Measurements from ENCODE around the gene TREH. TPM values are rescaled to one million over a fixed set of nuclear protein-coding genes. Genes with fewer than 3 reads are reported as not detected.

The TREH gene
- total RNA-seq, 1 experiment from 2014 or later = not detected

DNA sequence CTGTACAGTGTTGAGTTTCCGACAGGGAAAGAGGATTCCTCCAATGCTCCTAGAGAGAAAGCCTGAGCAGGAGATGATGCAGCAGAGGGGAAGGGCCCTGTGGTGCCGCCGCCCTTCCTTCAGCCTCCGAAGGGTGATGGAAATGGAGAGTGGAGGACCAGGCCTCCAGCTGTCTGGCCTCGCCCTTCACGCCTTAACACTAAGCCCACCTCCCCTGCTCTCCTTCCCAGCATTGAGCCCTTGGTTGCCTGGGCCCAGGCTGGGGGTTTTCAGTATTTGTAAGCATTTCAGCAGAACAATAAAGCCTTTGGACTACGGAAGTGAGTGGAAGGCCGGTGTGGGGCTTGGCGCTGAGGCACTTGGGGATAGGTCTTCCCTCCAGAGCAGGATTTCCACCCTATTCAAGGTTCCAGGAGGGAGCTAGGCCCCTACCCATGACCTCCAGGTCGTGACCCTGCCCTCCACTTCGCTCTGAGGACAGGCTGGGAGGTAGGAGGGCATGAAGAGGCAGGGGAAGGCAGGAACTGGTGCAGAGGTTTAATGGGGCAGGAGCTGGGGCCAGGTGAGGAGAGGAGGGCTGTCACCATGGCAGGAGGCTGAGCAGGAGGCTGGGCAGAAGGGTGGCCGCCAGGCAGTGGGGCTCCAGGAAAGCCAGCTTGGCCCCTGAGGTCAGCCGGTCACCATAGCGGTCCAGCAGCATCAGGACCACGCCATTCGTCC, 21.6 kb downstream of the TREH start:
- Histone ChIP-seq H3K9me3 (ENCODE audit: low read depth, low read length, poor library complexity, severe bottlenecking) (no peaks in the 10 kb centered on the region), H3K4me1 (ENCODE audit: insufficient read depth, low read length, poor library complexity, severe bottlenecking) (no peaks in the 10 kb centered on the region), H3K36me3 (ENCODE audit: insufficient read depth, low read length, poor library complexity, severe bottlenecking) (no peaks in the 10 kb centered on the region), H3K4me3 (ENCODE audit: low read depth, low read length, poor library complexity, severe bottlenecking) (no peak overlapping the region), H3K27ac (ENCODE audit: low read depth, low read length, poor library complexity, severe bottlenecking) (no peak overlapping the region), H3K27me3 (replicated peaks; ENCODE audit: insufficient read depth, low read depth, low read length, poor library complexity) (no peaks in the 10 kb centered on the region)
- ChIA-PET POLR2A (ENCODE audit: low non-redundant PET) (no interaction called here), CTCF (interaction anchor here (0.6 to 0.8 kb wide), 2 partner anchors 63 to 216 kb away, joined by 4 to 7 read pairs; no protein-coding TSS in a partner anchor)
- TF ChIP-seq EZH2 (IDR thresholded peaks at IDR 0.05; ENCODE audit: borderline replicate concordance, low read depth, low read length, poor library complexity, severe bottlenecking) = no peak
- no peak for TF ChIP-seq CTCF (conservative IDR thresholded peaks at IDR 0.05; ENCODE audit: low read depth, low read length)
- intact Hi-C loops (cut with micrococcal nuclease; ENCODE audit: unreplicated experiment) = no loop called here
- BruUV-seq (replicated peaks) = no TSS peak
- no peak for DNase-seq (ENCODE audit: low spot score)

- Histone ChIP-seq H3K4me1 (ENCODE audit: insufficient read depth, low read length, poor library complexity, severe bottlenecking) (no peaks in the 10 kb centered on the region), H3K27ac (ENCODE audit: low read depth, low read length, poor library complexity, severe bottlenecking) (no peak overlapping the region), H3K9me3 (ENCODE audit: low read depth, low read length, poor library complexity, severe bottlenecking) (no peaks in the 10 kb centered on the region), H3K27me3 (replicated peaks; ENCODE audit: insufficient read depth, low read depth, low read length, poor library complexity) (no peaks in the 10 kb centered on the region), H3K4me3 (ENCODE audit: low read depth, low read length, poor library complexity, severe bottlenecking) (no peak overlapping the region), H3K36me3 (ENCODE audit: insufficient read depth, low read length, poor library complexity, severe bottlenecking) (peaks cover 5% of the 10 kb centered on the region)
- DNase-seq (ENCODE audit: low spot score) = peak; percentile 33
- intact Hi-C loops (cut with micrococcal nuclease; ENCODE audit: unreplicated experiment) = no loop called here
- POLR2A ChIA-PET (ENCODE audit: low non-redundant PET) = interaction anchor here (0.5 kb wide), 1 partner anchor 336 kb away, joined by 12 read pairs; no protein-coding TSS in a partner anchor
- CTCF ChIA-PET = no interaction called here
- TF ChIP-seq CTCF (conservative IDR thresholded peaks at IDR 0.05; ENCODE audit: low read depth, low read length) (no peak), EZH2 (IDR thresholded peaks at IDR 0.05; ENCODE audit: borderline replicate concordance, low read depth, low read length, poor library complexity, severe bottlenecking) (no peak)
- BruUV-seq (replicated peaks) = no TSS peak
These were observed 22.2 kb downstream of the TREH start for GRCh38 chr11:118657238-118657637.

DNA sequence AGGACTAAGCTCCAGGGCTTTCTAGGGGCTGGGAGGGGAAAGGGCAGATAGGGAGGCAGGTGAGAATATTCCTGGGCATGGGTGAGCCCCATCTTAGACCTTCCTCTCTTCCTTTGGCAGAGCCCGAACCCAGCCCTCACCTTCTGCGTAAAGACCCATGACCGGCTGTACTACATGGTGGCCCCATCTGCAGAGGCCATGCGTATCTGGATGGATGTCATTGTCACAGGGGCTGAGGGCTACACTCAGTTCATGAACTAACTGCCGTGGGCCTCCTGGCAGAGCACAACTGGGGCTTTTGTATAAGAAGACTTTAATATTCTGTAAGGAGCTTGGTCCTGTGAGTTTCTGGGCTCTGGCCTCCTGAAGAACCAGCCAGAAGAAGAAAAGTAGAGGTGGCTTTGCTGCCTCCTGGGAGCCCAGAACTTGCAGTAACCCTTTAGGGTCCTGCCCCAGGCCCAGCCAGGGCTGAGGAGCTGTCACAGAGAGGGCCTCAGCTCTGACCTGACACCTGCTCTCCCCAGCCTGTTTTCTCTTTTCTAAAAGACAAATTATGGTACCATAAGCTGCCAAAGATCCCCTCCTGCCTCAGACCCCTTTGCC, 22.8 kb downstream of the TREH start:
- intact Hi-C loops (cut with micrococcal nuclease; ENCODE audit: unreplicated experiment) = no loop called here
- no peak for DNase-seq (ENCODE audit: low spot score)
- CTCF ChIA-PET = no interaction called here
- POLR2A ChIA-PET (ENCODE audit: low non-redundant PET) = interaction anchor here (0.5 kb wide), 1 partner anchor 337 kb away, joined by 12 read pairs; no protein-coding TSS in a partner anchor
- H3K27me3 ChIP-seq (replicated peaks; ENCODE audit: insufficient read depth, low read depth, low read length, poor library complexity) = no peaks in the 10 kb centered on the region
- no peak overlapping the region for H3K27ac ChIP-seq (ENCODE audit: low read depth, low read length, poor library complexity, severe bottlenecking)
- H3K36me3 ChIP-seq (ENCODE audit: insufficient read depth, low read length, poor library complexity, severe bottlenecking) = peaks cover 7% of the 10 kb centered on the region
- TF ChIP-seq CTCF (conservative IDR thresholded peaks at IDR 0.05; ENCODE audit: low read depth, low read length) = no peak
- no peak for TF ChIP-seq EZH2 (IDR thresholded peaks at IDR 0.05; ENCODE audit: borderline replicate concordance, low read depth, low read length, poor library complexity, severe bottlenecking)
- H3K4me3 ChIP-seq (ENCODE audit: low read depth, low read length, poor library complexity, severe bottlenecking) = no peak overlapping the region
- no TSS peak for BruUV-seq (replicated peaks)
- H3K4me1 ChIP-seq (ENCODE audit: insufficient read depth, low read length, poor library complexity, severe bottlenecking) = no peaks in the 10 kb centered on the region
- no peaks in the 10 kb centered on the region for H3K9me3 ChIP-seq (ENCODE audit: low read depth, low read length, poor library complexity, severe bottlenecking)

Data from A673 (cell line).